Measurements from ENCODE around the gene CCDC86.

DNA sequence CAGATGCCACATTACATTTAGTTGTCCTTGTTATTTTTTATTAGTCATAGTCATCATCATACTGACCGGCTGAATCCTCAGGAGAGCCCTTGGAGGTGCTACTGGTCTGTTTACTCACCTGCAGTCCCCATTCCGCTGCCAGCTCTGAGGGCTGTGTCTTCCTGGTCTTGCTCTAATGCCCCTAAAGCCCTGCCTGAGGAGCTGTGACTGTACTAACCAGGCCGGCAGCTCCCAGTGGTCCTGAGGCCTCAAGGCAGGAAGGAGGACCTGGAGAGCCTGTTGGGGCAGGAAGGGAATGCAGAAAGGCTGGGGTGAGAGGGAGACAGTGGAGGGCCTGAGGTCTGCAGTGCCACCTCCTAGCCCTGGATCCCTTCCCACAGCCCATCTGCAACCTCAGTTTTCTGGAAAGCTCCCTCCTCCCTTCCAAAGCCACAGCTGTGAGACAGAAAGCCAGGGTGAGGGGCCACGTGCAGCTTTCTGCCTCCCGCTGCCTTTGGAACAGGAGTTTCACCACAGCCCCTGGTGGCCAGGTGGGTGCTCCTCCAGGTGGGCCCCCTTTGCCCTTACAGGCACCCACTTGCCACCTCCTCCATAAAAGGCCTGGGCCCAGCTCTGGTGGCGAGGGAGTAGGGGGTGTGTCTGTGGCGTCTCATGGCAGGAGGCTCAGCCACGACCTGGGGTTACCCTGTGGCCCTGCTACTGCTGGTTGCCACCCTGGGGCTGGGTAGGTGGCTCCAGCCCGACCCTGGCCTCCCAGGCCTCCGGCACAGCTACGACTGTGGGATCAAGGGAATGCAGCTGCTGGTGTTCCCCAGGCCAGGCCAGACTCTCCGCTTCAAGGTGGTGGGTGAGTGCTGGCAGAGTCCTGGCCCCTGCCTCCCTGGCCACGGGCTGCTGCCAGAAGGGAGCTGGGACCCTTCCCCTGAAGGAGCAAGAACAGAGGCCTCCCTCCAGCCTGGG is 25.3 kb downstream of the CCDC86 start, which contains the start of gene ZP1:
- TF ChIP-seq SMC3 (IDR thresholded peaks at IDR 0.05; ENCODE audit: low read depth, low read length) (no peak), POLR2A (IDR thresholded peaks at IDR 0.05; ENCODE audit: low read depth, low read length) (no peak), CEBPB (IDR thresholded peaks at IDR 0.05; ENCODE audit: low read depth, low read length) (no peak), MAFK (IDR thresholded peaks at IDR 0.05; ENCODE audit: low read depth, low read length) (no peak), CHD1 (IDR thresholded peaks at IDR 0.05; ENCODE audit: low read depth, low read length) (no peak), RFX5 (IDR thresholded peaks at IDR 0.05; ENCODE audit: low read depth, low read length) (no peak), RAD21 (IDR thresholded peaks at IDR 0.05; ENCODE audit: low read length) (no peak), BHLHE40 (IDR thresholded peaks at IDR 0.05; ENCODE audit: low read depth, low read length) (no peak), MXI1 (IDR thresholded peaks at IDR 0.05; ENCODE audit: borderline replicate concordance, low read depth, low read length) (no peak)
- TF ChIP-seq, protein P1, sequence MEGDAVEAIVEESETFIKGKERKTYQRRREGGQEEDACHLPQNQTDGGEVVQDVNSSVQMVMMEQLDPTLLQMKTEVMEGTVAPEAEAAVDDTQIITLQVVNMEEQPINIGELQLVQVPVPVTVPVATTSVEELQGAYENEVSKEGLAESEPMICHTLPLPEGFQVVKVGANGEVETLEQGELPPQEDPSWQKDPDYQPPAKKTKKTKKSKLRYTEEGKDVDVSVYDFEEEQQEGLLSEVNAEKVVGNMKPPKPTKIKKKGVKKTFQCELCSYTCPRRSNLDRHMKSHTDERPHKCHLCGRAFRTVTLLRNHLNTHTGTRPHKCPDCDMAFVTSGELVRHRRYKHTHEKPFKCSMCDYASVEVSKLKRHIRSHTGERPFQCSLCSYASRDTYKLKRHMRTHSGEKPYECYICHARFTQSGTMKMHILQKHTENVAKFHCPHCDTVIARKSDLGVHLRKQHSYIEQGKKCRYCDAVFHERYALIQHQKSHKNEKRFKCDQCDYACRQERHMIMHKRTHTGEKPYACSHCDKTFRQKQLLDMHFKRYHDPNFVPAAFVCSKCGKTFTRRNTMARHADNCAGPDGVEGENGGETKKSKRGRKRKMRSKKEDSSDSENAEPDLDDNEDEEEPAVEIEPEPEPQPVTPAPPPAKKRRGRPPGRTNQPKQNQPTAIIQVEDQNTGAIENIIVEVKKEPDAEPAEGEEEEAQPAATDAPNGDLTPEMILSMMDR (conservative IDR thresholded peaks at IDR 0.05; ENCODE audit: low read depth, low read length): no peak
- TF ChIP-seq, protein P2, sequence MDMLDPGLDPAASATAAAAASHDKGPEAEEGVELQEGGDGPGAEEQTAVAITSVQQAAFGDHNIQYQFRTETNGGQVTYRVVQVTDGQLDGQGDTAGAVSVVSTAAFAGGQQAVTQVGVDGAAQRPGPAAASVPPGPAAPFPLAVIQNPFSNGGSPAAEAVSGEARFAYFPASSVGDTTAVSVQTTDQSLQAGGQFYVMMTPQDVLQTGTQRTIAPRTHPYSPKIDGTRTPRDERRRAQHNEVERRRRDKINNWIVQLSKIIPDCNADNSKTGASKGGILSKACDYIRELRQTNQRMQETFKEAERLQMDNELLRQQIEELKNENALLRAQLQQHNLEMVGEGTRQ (IDR thresholded peaks at IDR 0.05; ENCODE audit: low read depth, low read length): no peak

All from IMR-90 (cell line).